Measurements from ENCODE around the gene PITX1.

DNA sequence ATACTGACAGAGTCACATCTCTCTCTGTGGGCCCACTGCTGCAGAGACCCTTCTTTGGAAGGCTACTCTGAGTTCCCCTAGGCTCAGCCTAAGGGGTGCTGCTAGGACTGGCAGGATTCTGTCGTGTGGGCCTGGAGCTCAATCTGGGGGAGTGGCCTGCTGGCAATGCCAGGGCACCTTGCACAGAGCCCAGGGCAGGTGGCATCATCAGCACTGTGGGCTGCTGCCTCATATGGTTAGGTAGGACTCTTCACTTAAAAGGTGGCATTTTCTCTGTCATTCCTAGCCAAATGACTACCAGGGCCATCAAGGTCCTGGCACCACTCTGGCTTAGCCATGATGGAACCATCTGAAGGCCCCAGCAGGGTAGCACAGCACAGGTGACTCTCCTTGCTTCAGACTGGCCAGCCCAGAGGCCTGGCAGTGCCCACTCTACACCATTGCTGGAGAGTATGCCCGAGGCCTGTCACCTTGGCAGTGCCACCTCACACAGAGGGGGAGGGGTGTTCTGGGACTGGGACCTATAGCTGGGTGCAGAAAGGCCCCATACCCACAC lies 21.9 kb downstream of the PITX1 start:
- TF ChIP-seq, protein P1, sequence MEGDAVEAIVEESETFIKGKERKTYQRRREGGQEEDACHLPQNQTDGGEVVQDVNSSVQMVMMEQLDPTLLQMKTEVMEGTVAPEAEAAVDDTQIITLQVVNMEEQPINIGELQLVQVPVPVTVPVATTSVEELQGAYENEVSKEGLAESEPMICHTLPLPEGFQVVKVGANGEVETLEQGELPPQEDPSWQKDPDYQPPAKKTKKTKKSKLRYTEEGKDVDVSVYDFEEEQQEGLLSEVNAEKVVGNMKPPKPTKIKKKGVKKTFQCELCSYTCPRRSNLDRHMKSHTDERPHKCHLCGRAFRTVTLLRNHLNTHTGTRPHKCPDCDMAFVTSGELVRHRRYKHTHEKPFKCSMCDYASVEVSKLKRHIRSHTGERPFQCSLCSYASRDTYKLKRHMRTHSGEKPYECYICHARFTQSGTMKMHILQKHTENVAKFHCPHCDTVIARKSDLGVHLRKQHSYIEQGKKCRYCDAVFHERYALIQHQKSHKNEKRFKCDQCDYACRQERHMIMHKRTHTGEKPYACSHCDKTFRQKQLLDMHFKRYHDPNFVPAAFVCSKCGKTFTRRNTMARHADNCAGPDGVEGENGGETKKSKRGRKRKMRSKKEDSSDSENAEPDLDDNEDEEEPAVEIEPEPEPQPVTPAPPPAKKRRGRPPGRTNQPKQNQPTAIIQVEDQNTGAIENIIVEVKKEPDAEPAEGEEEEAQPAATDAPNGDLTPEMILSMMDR (IDR thresholded peaks at IDR 0.05): no peak
- no peak for TF ChIP-seq ZFX (IDR thresholded peaks at IDR 0.05; ENCODE audit: borderline replicate concordance)
